CD4-positive, CD25-positive, alpha-beta regulatory T cell (primary cell): Measurements from ENCODE around the gene SOCS1. TPM values are rescaled to one million over a fixed set of nuclear protein-coding genes. Genes with fewer than 3 reads are reported as not detected.

Experiments
- ATAC-seq, 2 donors: fragments of 150-1000 bp; cut with Tn5 transposase; one replicate each; pipeline ENCODE4 v1.10.0; 2021; ENCODE audit warnings: low read depth in 2 of 2, moderate number of reproducible peaks in 2 of 2, moderate library complexity in 1 of 2
- DNase-seq, 3 donors: peaks; one replicate each; pipeline versions ENCODE4 v3.0.0 to v3.0.0-alpha.2; 2012 to 2022; ENCODE audit warnings: mixed read lengths in 1 of 3
- H3K27ac ChIP-seq: one replicate; pipeline ENCODE4 v1.7.0; 2013; ENCODE audit warnings: mild to moderate bottlenecking, low read length; ENCODE audit not compliant: insufficient read depth, poor library complexity, severe bottlenecking
- H3K27me3 ChIP-seq: one replicate; pipeline ENCODE4 v1.7.0; 2013; ENCODE audit warnings: low read length; ENCODE audit not compliant: control insufficient read depth, insufficient read depth
- H3K36me3 ChIP-seq: one replicate; pipeline ENCODE4 v1.7.0; 2013; ENCODE audit warnings: mild to moderate bottlenecking, low read length, moderate library complexity; ENCODE audit not compliant: control insufficient read depth, insufficient read depth
- H3K4me1 ChIP-seq: 2 replicates; pipeline ENCODE4 v1.7.0; 2013; ENCODE audit warnings: mild to moderate bottlenecking, low read length; ENCODE audit not compliant: insufficient read depth, control insufficient read depth, poor library complexity, severe bottlenecking
- H3K4me3 ChIP-seq: one replicate; pipeline ENCODE4 v1.7.0; 2013; ENCODE audit warnings: low read depth, mild to moderate bottlenecking, low read length, moderate library complexity
- H3K9me3 ChIP-seq, 2 experiments: 1 replicate in 1 of 2; 2 replicates in 1 of 2; pipeline ENCODE4 v1.7.0; 2013; ENCODE audit warnings: low read length in 2 of 2, mild to moderate bottlenecking in 1 of 2, moderate library complexity in 1 of 2; ENCODE audit not compliant: control insufficient read depth in 2 of 2
- H3K27ac Mint-ChIP-seq, 3 donors: one replicate each; pipeline ENCODE4 v1.8.0; 2020 to 2022; ENCODE audit warnings: mild to moderate bottlenecking in 3 of 3, mixed read lengths in 3 of 3, moderate library complexity in 2 of 3
- H3K27me3 Mint-ChIP-seq: one replicate; pipeline ENCODE4 v1.8.0; 2022; ENCODE audit warnings: mild to moderate bottlenecking, mixed read lengths
- H3K36me3 Mint-ChIP-seq: one replicate; pipeline ENCODE4 v1.8.0; 2020; ENCODE audit warnings: mixed read lengths
- H3K4me1 Mint-ChIP-seq, 4 donors: one replicate each; pipeline ENCODE4 v1.8.0; 2020 to 2022; ENCODE audit warnings: mixed read lengths in 4 of 4, mild to moderate bottlenecking in 1 of 4
- H3K4me3 Mint-ChIP-seq, 4 donors: one replicate each; pipeline ENCODE4 v1.8.0; 2020 to 2022; ENCODE audit warnings: mild to moderate bottlenecking in 4 of 4, mixed read lengths in 4 of 4, moderate library complexity in 3 of 4
- H3K9me3 Mint-ChIP-seq, 7 donors: one replicate each; pipeline ENCODE4 v1.8.0; 2020 to 2022; ENCODE audit warnings: mixed read lengths in 7 of 7, mild to moderate bottlenecking in 3 of 7, moderate library complexity in 2 of 7
- polyA plus RNA-seq, 4 donors: library from polyadenylated mRNA; unstranded; fragments of 300-500 nt; fragmentation: Illumina TruSeq; gene quantifications; one replicate each; pipeline ENCODE4 v1.2.3, GENCODE V29; 2021
- total RNA-seq: library from RNA; stranded (reverse); gene quantifications from one replicate; pipeline ENCODE4 v1.2.3, GENCODE V29; 2022

Gene SOCS1
- total and polyA plus RNA-seq, 5 donors from 2014 or later, result 8.6 to 91.5 (median 10.5) TPM

DNA sequence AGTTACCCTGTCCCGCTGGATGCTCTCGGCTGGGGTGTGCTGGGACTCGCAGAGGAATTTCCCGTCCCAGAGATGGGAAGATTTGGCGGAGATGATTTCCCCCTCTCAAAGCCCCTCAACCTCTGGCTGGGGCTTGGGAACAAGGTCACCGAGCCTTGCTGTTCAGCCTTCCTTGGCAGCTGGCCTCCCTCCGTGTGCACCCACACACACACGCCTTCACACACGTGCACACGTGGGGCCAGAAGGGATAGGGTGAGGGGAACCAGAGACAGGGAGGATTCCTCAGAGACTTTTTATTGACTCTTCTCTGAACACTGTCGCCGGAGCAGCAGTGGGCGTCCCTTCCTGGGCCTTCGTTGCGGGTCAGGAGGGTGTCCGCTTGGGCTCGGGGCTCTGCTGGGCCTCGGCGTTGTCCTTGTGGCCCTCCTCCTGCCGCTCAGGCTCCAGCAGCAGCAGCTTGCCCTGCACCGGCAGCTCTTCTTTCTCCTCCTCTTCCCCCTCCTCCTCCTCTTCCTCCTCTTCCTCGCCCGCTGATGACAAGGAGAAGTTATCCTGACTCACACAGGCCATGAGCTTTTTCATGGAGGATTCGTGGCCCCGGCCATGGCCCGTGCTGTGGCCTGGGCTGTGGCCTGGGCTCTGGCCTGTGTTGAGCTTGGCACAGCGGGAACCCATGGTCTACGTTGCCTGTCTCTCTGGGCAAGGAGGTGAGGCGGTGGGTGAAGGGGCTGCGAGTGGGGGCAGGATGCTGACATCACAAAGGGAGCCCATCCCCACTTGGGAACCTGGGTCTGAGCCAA is 17.1 kb upstream of the SOCS1 start, which contains the start of gene PRM3:
Gene PRM3, minus strand, starts transcription at position 709 of the 800 bp plus-strand sequence. Its CDS starts 34 bp downstream, at position 675.
- Mint-ChIP-seq H3K27me3 (peaks cover 5% of the 10 kb centered on the region), H3K4me3 (no peak within 1 kb of the TSS), H3K36me3 (no peaks in the 10 kb centered on the region), H3K4me1 (no peaks in the 10 kb centered on the region), H3K9me3 (peaks cover 0 to 1% (median 0%) of the 10 kb centered on the region in 7 donors), H3K27ac (peak within 1 kb of the TSS in 1 of 3 donors; percentile 40)
- H3K27me3 ChIP-seq, result no peaks in the 10 kb centered on the region
- DNase-seq (no peak), ATAC-seq (no peak)
- H3K4me1 ChIP-seq, result no peaks in the 10 kb centered on the region
- no peaks in the 10 kb centered on the region for H3K9me3 ChIP-seq
- H3K4me3 ChIP-seq, result no peak within 1 kb of the TSS
- no peak within 1 kb of the TSS for H3K27ac ChIP-seq
- H3K36me3 ChIP-seq, result no peaks in the 10 kb centered on the region

DNA sequence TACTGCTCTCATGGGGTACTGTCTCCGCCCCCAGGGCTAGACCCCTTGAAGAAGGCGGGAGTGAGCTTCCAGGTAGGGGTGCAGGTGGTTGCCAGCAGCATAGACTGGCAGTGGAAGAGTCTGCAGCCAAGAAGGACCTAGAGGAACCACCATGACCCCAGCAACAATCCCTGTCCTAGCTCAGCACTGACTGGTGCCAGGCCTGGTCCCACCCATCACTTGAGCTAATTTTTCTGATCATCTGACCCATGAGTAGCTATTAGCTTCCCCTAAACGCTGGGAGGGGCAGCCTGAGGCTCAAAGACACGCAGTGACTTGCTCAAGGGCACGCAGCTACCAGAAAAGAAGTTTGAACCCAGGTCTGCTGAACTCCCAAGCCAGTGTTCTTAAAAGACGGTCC is 16.5 kb upstream of the SOCS1 start:
- H3K27ac Mint-ChIP-seq, result no peak overlapping the region

DNA sequence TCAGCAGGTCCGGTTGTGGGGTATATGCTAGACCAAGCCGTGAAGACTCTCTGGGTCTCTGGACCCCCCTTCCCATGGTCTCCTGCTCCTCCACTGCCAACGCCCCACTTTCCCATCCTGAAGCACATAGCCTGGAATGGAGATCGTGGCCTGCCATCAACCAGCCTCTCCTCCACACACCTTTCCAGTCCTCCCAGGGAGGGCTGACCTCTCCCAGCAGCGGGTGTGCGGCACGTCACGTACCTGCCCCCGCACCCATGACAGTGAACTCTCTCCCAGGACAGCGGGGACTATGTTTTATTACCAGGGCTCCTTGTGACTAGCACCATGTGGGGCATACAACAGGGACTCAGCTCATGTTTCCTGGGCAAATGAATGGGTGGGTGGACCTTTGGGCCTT is 15.6 kb upstream of the SOCS1 start:
- Histone ChIP-seq H3K4me1 (no peaks in the 10 kb centered on the region), H3K9me3 (no peaks in the 10 kb centered on the region), H3K27ac (no peak overlapping the region), H3K4me3 (no peak overlapping the region), H3K27me3 (no peaks in the 10 kb centered on the region), H3K36me3 (no peaks in the 10 kb centered on the region)
- H3K4me3 Mint-ChIP-seq, result no peak overlapping the region
- no peaks in the 10 kb centered on the region for H3K4me1 Mint-ChIP-seq
- H3K27ac Mint-ChIP-seq, result no peak overlapping the region
- peaks cover 5% of the 10 kb centered on the region for H3K27me3 Mint-ChIP-seq
- ATAC-seq, result no peak
- no peaks in the 10 kb centered on the region for H3K9me3 Mint-ChIP-seq
- H3K36me3 Mint-ChIP-seq, result no peaks in the 10 kb centered on the region
- no peak for DNase-seq

More for the DNA sequence above, 16.5 kb upstream of the SOCS1 start:
- H3K36me3 Mint-ChIP-seq, result no peaks in the 10 kb centered on the region
- Histone ChIP-seq H3K36me3 (no peaks in the 10 kb centered on the region), H3K4me3 (no peak overlapping the region), H3K4me1 (no peaks in the 10 kb centered on the region), H3K9me3 (no peaks in the 10 kb centered on the region), H3K27ac (no peak overlapping the region), H3K27me3 (no peaks in the 10 kb centered on the region)
- DNase-seq (no peak), ATAC-seq (no peak)
- no peak overlapping the region for H3K4me3 Mint-ChIP-seq
- peaks cover 5% of the 10 kb centered on the region for H3K27me3 Mint-ChIP-seq
- H3K9me3 Mint-ChIP-seq, result peaks cover 0 to 1% (median 0%) of the 10 kb centered on the region in 7 donors
- no peaks in the 10 kb centered on the region for H3K4me1 Mint-ChIP-seq

DNA sequence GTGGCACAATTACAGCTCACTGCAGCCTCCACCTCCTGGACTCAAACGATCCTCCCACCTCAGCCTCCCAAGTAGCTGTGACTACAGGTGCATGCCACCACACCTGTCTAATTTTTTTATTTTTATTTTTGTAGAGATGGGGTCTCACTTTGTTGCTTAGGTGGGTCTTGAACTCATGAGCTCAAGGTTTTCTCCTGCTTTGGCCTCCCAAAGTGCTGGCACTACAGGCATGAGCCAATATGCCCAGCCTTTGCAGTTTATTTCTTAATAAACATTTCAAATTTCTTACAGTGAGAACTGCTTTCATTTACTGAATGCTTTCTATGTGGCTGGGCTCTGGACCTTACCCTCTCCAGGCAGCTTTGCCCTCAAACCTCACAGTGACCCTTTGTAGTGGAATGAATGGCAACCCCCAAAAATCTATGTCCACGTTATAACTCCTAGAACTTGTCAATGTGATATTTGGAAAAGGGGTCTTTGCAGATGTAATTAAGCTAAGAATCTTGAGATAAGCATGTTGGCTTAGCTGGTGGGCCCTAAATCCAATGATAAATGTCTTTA is 14.7 kb upstream of the SOCS1 start:
- DNase-seq (no peak), ATAC-seq (no peak)
- no peak overlapping the region for H3K27ac ChIP-seq
- H3K4me1 ChIP-seq, result no peaks in the 10 kb centered on the region
- H3K27ac Mint-ChIP-seq, result no peak overlapping the region
- H3K27me3 ChIP-seq, result no peaks in the 10 kb centered on the region
- H3K4me3 ChIP-seq, result no peak overlapping the region
- H3K9me3 ChIP-seq, result no peaks in the 10 kb centered on the region
- no peaks in the 10 kb centered on the region for H3K4me1 Mint-ChIP-seq
- peaks cover 5% of the 10 kb centered on the region for H3K27me3 Mint-ChIP-seq
- H3K36me3 Mint-ChIP-seq, result no peaks in the 10 kb centered on the region
- H3K4me3 Mint-ChIP-seq, result no peak overlapping the region
- no peaks in the 10 kb centered on the region for H3K36me3 ChIP-seq
- H3K9me3 Mint-ChIP-seq, result no peaks in the 10 kb centered on the region

DNA sequence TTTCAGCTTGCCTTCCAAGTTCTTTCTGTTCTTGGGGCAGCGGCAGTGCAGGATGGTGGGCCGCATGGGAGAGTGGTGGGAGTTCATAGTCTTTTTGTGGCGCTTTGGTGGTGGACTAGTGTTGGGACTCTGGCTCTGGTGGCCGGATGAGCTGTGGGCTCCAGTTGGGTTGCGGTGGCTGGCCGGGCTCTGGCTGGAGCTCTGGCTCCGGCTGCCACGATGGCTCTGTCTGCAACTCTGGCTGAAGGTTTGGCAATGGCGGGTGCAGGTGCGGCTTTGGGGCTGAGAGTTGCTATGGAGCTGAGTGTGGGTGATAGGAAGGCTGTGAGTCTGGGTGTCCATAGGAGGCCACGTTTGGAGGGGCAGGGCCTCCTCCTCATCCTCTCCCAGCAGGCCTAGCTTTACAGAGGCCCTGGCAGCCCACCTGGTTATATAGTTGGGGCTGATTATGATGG is 12.9 kb upstream of the SOCS1 start, which contains the start of gene TNP2:
Gene TNP2, minus strand, starts transcription at position 405 of the 455 bp plus-strand sequence. Its CDS starts 63 bp downstream, at position 342.
- peak within 1 kb of the TSS in 1 of 3 donors; percentile 85 for H3K27ac Mint-ChIP-seq
- DNase-seq, result no peak
- no peaks in the 10 kb centered on the region for H3K36me3 Mint-ChIP-seq

DNA sequence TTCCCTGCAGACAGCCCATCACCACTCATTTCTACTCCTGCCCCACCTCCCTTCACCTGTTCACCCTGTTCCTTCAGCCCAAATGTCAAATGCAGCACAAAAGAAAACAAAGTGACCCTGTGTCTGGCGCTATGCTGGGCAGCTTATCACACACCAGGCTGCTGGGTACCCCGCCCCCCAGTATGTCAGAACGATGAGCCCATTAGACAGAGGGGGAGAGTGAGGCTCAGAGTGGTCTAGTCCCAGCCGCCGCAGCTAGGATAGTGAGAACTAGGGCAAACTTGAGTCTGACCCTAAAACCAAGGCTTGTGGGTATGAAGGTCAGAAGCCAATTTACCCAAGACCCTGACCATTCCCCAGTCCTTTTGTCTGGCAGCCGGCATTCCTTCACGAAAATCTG is 9.1 kb upstream of the SOCS1 start:
- no peak for DNase-seq
- H3K4me3 Mint-ChIP-seq, result no peak overlapping the region
- H3K27me3 Mint-ChIP-seq, result no peaks in the 10 kb centered on the region
- Histone ChIP-seq H3K36me3 (no peaks in the 10 kb centered on the region), H3K27ac (no peak overlapping the region), H3K4me3 (no peak overlapping the region), H3K4me1 (peaks cover 12% of the 10 kb centered on the region), H3K9me3 (no peaks in the 10 kb centered on the region), H3K27me3 (no peaks in the 10 kb centered on the region)
- H3K36me3 Mint-ChIP-seq, result no peaks in the 10 kb centered on the region
- no peak for ATAC-seq
- peak overlapping the region in 1 of 3 donors; percentile 77 for H3K27ac Mint-ChIP-seq
- H3K4me1 Mint-ChIP-seq, result peaks cover 5 to 24% (median 12%) of the 10 kb centered on the region in 4 donors
- no peaks in the 10 kb centered on the region for H3K9me3 Mint-ChIP-seq

More for the DNA sequence above, 12.9 kb upstream of the SOCS1 start, which contains the start of gene TNP2:
- H3K9me3 Mint-ChIP-seq, result no peaks in the 10 kb centered on the region
- peaks cover 1 to 9% (median 4%) of the 10 kb centered on the region in 4 donors for H3K4me1 Mint-ChIP-seq
- H3K4me3 ChIP-seq, result no peak within 1 kb of the TSS
- peaks cover 5% of the 10 kb centered on the region for H3K27me3 Mint-ChIP-seq
- H3K27me3 ChIP-seq, result no peaks in the 10 kb centered on the region
- no peaks in the 10 kb centered on the region for H3K36me3 ChIP-seq
- ATAC-seq, result no peak
- no peaks in the 10 kb centered on the region for H3K9me3 ChIP-seq
- no peak within 1 kb of the TSS for H3K27ac ChIP-seq
- H3K4me3 Mint-ChIP-seq, result peak within 1 kb of the TSS in 1 of 4 donors; percentile 55
- peaks cover 3% of the 10 kb centered on the region for H3K4me1 ChIP-seq

DNA sequence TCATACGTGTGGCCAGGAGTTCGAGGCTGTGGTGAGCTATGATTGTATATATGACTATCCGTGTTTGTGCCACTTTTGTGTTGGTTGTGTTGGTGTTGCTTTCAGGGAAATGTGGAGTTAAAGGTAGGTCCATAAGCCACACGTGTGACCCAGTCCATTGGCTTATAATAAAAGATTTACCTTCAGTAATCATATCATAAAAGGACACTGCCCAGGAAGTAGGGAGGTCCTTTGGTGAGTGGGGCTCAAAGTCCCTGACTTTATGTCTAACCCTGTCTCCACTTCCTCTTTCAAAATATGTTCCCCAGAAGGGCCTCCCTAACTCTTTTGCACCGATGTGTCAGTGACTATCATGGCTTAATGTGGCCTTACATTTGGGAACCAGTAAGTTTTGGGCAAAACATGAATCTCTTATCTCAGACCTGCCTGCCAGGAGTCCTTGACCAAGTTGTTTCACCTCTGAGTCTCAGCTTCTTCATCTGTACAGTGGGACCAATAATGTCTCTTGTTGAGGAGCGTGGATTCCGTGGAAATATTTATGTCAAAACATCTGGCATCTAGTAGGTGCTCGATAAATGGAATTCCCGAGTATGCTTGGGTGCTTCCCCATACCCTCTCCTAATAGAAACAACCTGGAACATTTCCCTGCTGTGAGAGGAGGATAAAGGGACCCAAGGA is 8.3 kb upstream of the SOCS1 start:
- Mint-ChIP-seq H3K36me3 (no peaks in the 10 kb centered on the region), H3K27ac (peak overlapping the region; percentile 49 to 76 (median 64)), H3K4me3 (peak overlapping the region in 3 of 4 donors; percentile 32 to 38 (median 34)), H3K9me3 (no peaks in the 10 kb centered on the region), H3K4me1 (peaks cover 5 to 30% (median 12%) of the 10 kb centered on the region in 4 donors), H3K27me3 (no peaks in the 10 kb centered on the region)
- no peak for ATAC-seq
- Histone ChIP-seq H3K27me3 (no peaks in the 10 kb centered on the region), H3K36me3 (no peaks in the 10 kb centered on the region), H3K9me3 (no peaks in the 10 kb centered on the region), H3K4me1 (peaks cover 12% of the 10 kb centered on the region), H3K4me3 (no peak overlapping the region), H3K27ac (no peak overlapping the region)
- peak in 1 of 3 donors; percentile 39 for DNase-seq
